ENCODE measurements around the gene SUSD1. TPM values are rescaled to one million over a fixed set of nuclear protein-coding genes. Genes with fewer than 3 reads are reported as not detected.

The SUSD1 gene
- polyA plus RNA-seq, 1 of the 3 experiments (the other 2 are of a cell fraction), result 8.2 TPM

GRCh38 chr9:112061152-112061740, 113.9 kb downstream of the SUSD1 start (continued):
- TF ChIP-seq CTCF (IDR thresholded peaks at IDR 0.05) (0 out of 2 replicates have a peak, but pooled peaks have one; percentile 5), SIN3A (IDR thresholded peaks at IDR 0.05; ENCODE audit: borderline replicate concordance, low read depth, low read length) (peak; percentile 61; the same call in 1 of the 2 replicates), POLR2AphosphoS5 (IDR thresholded peaks at IDR 0.05; ENCODE audit: low read depth, low read length) (peak; percentile 62; the same call in 1 of the 2 replicates), FOXM1 (IDR thresholded peaks at IDR 0.05; ENCODE audit: low read depth) (no peak), GABPA (IDR thresholded peaks at IDR 0.05; ENCODE audit: low read depth) (peak; percentile 60), MXI1 (IDR thresholded peaks at IDR 0.05; ENCODE audit: low read depth, low read length) (no peak), MEF2A (IDR thresholded peaks at IDR 0.05; ENCODE audit: borderline replicate concordance, low read depth) (peak; percentile 72; the same call in 1 of the 2 replicates), RXRA (IDR thresholded peaks at IDR 0.05; ENCODE audit: borderline replicate concordance, low read depth) (peak; percentile 79), TCF12 (IDR thresholded peaks at IDR 0.05) (peak; percentile 94), YY1 (IDR thresholded peaks at IDR 0.05; ENCODE audit: low read depth) (no peak; the same call in 1 of the 2 replicates)

- no peak overlapping the region for H2AFZ ChIP-seq (ENCODE audit: low read depth)
- H3K27ac ChIP-seq (ENCODE audit: low read depth in 2 of 2, low read length in 1 of 2), result peak overlapping the region; percentile 77 to 93; a peak in 3 of 4 replicates
- H3K27me3 ChIP-seq (ENCODE audit: insufficient read depth), result no peaks in the 10 kb centered on the region
- no peak overlapping the region for H3K9ac ChIP-seq
- DNase-seq, result no peak
- 76% methylated on average over 3 of the region's 3 CpGs for WGBS (ENCODE audit: low lambda C conversion rate)
- no peaks in the 10 kb centered on the region for H4K20me1 ChIP-seq (ENCODE audit: insufficient read depth)
- H3F3A ChIP-seq (replicated peaks; ENCODE audit: insufficient read depth), result peaks cover 31% of the 10 kb centered on the region
- no peaks in the 10 kb centered on the region for H3K9me3 ChIP-seq
- no peak overlapping the region for H3K4me2 ChIP-seq
- H3K36me3 ChIP-seq (replicated peaks in 1 of 2; ENCODE audit: control insufficient read depth in 1 of 2, insufficient read depth in 2 of 2, low read length in 1 of 2), result no peaks in the 10 kb centered on the region
- no peaks in the 10 kb centered on the region for H3K9me2 ChIP-seq
- no peak overlapping the region for H3K4me3 ChIP-seq (ENCODE audit: low read depth in 2 of 2, low read length in 1 of 2)
- TF ChIP-seq FOSL2 (IDR thresholded peaks at IDR 0.05; ENCODE audit: borderline replicate concordance, low read depth), result no peak
- TF ChIP-seq ZBTB33 (IDR thresholded peaks at IDR 0.05; ENCODE audit: borderline replicate concordance, low read depth), result no peak
- TF ChIP-seq PBX3 (IDR thresholded peaks at IDR 0.05), result no peak
- TF ChIP-seq RFX5 (IDR thresholded peaks at IDR 0.05; ENCODE audit: low read length), result no peak
- ChIA-PET POLR2A (no interaction called here), CTCF (no interaction called here)
- peaks cover 12 to 27% of the 10 kb centered on the region in 2 experiments for H3K4me1 ChIP-seq (ENCODE audit: control insufficient read depth in 1 of 2, insufficient read depth in 2 of 2, low read depth in 1 of 2, low read length in 1 of 2)
- H3K79me2 ChIP-seq (ENCODE audit: insufficient read depth), result no peaks in the 10 kb centered on the region
Measured at GRCh38 chr9:112059966-112060320, 115.2 kb downstream of the SUSD1 start.

All from SK-N-SH (cell line).